K562 (cell line): ENCODE data around the gene TMEM41B.

ENCODE experiments used
- CEBPB ChIP-seq: fragments of 450-650 bp; IDR thresholded peaks from 2 replicates; pipeline ENCODE4 v1.6.1; 2016; ENCODE audit warnings: missing genetic modification characterization, missing compliant biosample characterization
- CTCFL ChIP-seq: IDR thresholded peaks from 2 replicates; pipeline ENCODE4 v1.6.1; 2011; ENCODE audit warnings: borderline replicate concordance, low read depth, mild to moderate bottlenecking, moderate library complexity, low read length; ENCODE audit not compliant: insufficient read depth, poor library complexity, severe bottlenecking
- ESRRA ChIP-seq: fragments of 450-650 bp; IDR thresholded peaks from 2 replicates; pipeline ENCODE4 v1.6.1; 2014; ENCODE audit warnings: low read depth, mild to moderate bottlenecking, moderate library complexity, borderline replicate concordance
- GATA2 ChIP-seq: sonication (generic); formaldehyde crosslinking; IDR thresholded peaks from 2 replicates; pipeline ENCODE4 v1.4.0; 2020; ENCODE audit warnings: mild to moderate bottlenecking, missing genetic modification reagents
- MAZ ChIP-seq, 2 experiments: fragments of 450-650 bp in 1 of 2; sonication (generic) in 1 of 2; formaldehyde crosslinking; IDR thresholded peaks in 1 of 2; conservative IDR thresholded peaks in 1 of 2; 2 replicates each; pipeline versions ENCODE4 v1.4.0 to v1.5.0; 2020; ENCODE audit warnings: mild to moderate bottlenecking in 1 of 2, missing genetic modification reagents in 1 of 2
- POLR2A ChIP-seq: fragments of 450-650 bp; conservative IDR thresholded peaks from 2 replicates; pipeline ENCODE4 v1.6.1; 2016
- POLR2AphosphoS5 ChIP-seq: IDR thresholded peaks from 2 replicates; pipeline ENCODE4 v1.6.1; 2011; ENCODE audit warnings: mild to moderate bottlenecking, low read depth, low read length, moderate library complexity; ENCODE audit not compliant: control insufficient read depth, insufficient read depth
- SMARCB1 ChIP-seq: IDR thresholded peaks from 2 replicates; pipeline ENCODE4 v1.6.1; 2011; ENCODE audit warnings: improper control_type of control experiment, low read depth; ENCODE audit not compliant: insufficient read length
- USF2 ChIP-seq: sonication (generic); formaldehyde crosslinking; IDR thresholded peaks from 2 replicates; pipeline ENCODE4 v1.5.0; 2020; ENCODE audit warnings: missing genetic modification reagents

- TF ChIP-seq ESRRA: peak; percentile 83; the same call in 1 of the 2 replicates
- 0 out of 4 replicates have a peak, but pooled peaks of 1 of the 2 experiments have one; percentile 44 for TF ChIP-seq MAZ (CRISPR knock-in tag; conservative IDR thresholded peaks at IDR 0.05 in 1 of 2, IDR thresholded peaks at IDR 0.05 in 1 of 2)
- TF ChIP-seq USF2 (CRISPR knock-in tag): no peak
- no peak for TF ChIP-seq CEBPB (tag)
- peak; percentile 76 for TF ChIP-seq GATA2 (CRISPR knock-in tag)
- TF ChIP-seq POLR2A: no peak
- TF ChIP-seq CTCFL: no peak
- TF ChIP-seq POLR2AphosphoS5: no peak
- no peak for TF ChIP-seq SMARCB1
Observed at GRCh38 chr11:9347100-9347499, 32.7 kb upstream of the TMEM41B start.
